Suprapubic skin (tissue), 3 donors: ENCODE data around the gene ADAMTS8.

Experiments used
- POLR2AphosphoS5 ChIP-seq, 3 donors: sonication (generic); formaldehyde crosslinking; IDR thresholded peaks; one replicate each; pipeline ENCODE4 v1.6.1; 2017; ENCODE audit warnings: antibody characterized with exemption in 3 of 3
- TF ChIP-seq, protein P1 (sequence below), 2 donors: fragments of 200-600 bp in 1 of 2; fragments of 450-650 bp in 1 of 2; sonication (generic) in 1 of 2; IDR thresholded peaks; one replicate each; pipeline ENCODE4 v1.5.1; 2016 to 2019; ENCODE audit warnings: antibody characterized with exemption in 2 of 2, mild to moderate bottlenecking in 1 of 2, moderate library complexity in 1 of 2

GRCh38 chr11:130455483-130456127, 27.2 kb upstream of the ADAMTS8 start:
- TF ChIP-seq, protein P1, sequence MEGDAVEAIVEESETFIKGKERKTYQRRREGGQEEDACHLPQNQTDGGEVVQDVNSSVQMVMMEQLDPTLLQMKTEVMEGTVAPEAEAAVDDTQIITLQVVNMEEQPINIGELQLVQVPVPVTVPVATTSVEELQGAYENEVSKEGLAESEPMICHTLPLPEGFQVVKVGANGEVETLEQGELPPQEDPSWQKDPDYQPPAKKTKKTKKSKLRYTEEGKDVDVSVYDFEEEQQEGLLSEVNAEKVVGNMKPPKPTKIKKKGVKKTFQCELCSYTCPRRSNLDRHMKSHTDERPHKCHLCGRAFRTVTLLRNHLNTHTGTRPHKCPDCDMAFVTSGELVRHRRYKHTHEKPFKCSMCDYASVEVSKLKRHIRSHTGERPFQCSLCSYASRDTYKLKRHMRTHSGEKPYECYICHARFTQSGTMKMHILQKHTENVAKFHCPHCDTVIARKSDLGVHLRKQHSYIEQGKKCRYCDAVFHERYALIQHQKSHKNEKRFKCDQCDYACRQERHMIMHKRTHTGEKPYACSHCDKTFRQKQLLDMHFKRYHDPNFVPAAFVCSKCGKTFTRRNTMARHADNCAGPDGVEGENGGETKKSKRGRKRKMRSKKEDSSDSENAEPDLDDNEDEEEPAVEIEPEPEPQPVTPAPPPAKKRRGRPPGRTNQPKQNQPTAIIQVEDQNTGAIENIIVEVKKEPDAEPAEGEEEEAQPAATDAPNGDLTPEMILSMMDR (IDR thresholded peaks at IDR 0.05) = no peak
- TF ChIP-seq POLR2AphosphoS5 (IDR thresholded peaks at IDR 0.05) = no peak
